Glomerular visceral epithelial cell (primary cell): ENCODE measurements around the gene ZNF346.
A peak's percentile ranks its signal among the peaks of the same experiment; 100 is the strongest.

Source experiments
- DNase-seq: peaks from one replicate; pipeline ENCODE4 v3.0.0-alpha.2; 2016; ENCODE audit errors: extremely low spot score

ZNF346 gene

GRCh38 chr5:177067503-177067902, 45.0 kb downstream of the ZNF346 start:
- DNase-seq = no peak

DNA sequence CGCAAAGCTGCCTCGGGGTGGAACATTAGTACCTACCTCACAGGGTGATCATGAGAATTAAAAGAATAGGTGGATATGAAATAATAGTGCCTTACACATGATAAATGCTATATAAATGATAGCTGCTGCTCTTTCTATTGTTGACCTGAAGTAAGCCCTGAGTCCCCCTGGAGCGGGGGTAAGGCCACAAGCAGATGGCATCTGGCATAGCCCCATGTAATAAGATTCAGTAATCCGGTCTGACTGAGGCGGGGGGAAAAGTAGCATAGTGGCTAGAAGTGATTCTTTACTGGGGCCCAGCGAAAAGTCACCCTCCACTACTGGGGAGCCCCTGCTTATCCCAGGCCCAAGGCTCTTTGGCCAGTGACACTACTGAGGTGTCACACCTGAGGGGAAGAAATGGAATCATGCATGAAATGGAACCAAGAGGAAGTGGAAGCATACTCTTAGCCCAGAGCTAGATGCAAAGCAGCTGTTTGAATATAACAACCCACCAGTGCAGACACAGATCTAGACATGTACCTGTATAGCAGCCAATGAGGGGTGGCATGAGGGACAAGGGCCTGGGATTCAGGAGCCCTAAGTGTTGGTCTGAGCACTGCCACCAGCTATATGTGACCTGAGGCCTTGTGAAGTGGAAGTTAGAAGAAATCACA, 48.2 kb downstream of the ZNF346 start:
- no peak for DNase-seq

DNA sequence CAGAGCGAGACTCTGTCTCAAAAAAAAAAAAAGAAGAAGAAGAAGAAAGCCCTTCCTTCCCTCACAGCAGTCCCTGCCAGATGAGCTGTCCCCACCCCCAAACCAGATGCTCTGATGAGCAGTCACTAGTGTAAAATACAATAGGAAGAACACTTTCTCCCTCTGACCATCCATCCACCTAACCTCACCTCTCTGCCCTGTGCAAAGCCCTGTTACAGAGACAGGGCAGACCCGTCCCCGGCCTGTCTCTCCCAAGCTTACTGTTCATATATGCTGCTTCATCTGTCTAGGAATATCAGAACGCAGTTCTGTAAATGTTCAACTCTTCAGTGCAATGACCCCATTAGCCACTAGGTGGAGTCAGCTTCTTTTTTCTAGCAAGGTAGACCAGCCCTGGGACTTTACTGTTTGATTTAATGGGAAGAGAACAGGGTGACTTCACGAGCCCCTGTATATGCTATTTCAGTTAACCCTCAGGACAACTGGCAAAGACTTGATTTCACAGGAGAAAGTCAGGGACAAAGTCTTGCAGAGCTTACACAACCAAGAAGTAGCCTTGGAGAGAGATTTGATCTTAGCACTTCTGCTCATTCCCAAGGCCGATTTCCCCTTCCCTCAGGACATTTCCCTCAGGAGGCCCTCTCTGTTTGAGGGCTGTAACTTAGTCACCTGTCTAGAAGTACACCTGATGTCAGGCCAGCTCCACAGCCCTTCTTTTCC, 49.3 kb downstream of the ZNF346 start:
- DNase-seq = peak; percentile 89

DNA sequence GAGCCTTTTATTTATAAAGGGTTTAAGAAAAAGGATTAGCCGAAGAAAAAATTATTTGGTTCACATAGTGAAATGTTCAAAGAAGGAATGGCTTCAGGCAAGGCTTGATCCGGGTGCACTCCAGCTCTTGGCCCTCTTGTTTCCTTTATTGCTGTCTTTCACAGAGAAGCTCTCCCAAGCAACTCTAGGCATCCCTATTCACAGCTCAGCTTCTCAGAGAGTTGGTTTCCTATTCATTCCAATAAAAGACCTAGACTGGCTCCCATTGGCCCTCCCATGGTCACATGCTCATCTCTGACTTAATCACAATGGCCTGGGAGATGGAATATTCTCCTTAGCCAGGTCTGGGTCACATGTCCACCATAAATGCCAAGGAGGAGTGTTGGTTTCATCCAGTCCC, 54.8 kb downstream of the ZNF346 start:
- DNase-seq = no peak

DNA sequence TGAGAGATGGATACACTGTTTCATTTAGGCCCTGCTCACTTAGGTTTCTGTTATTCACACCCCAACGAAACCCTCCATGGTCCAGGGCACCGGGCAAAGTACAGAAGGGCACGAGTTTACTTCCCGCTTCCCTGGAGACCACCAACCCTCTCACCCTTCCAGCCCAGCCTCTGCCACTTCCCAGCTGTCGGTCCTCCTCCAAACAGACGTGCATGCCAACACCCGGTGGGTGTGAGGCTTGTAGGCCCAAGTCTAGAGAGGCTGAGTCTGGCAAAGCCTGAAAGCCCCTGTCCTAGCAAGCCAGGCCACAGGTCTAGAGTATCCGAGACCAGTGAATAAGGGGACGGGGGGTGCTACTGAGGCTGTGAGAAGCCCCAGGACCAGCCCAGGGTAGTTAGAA, 57.1 kb downstream of the ZNF346 start:
- no peak for DNase-seq

DNA sequence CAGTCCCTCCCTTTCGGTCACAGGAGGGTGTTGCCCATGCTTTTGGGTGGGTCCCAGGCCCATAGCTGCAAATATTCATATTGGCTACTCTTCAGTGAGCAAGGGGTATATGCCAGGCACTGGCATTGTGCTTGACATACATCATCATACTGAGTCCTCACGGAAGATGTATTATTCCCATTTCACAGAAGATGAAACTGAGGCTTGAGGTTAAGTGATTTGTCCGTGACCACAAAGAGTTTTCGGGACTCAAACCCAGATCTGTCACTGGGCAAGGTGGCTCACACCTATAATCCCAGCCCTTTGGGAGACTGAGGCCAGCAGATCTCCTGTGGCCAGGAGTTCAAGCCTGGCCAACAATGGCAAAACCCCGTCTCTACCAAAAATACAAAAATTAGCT, 57.8 kb downstream of the ZNF346 start:
- DNase-seq = no peak

DNA sequence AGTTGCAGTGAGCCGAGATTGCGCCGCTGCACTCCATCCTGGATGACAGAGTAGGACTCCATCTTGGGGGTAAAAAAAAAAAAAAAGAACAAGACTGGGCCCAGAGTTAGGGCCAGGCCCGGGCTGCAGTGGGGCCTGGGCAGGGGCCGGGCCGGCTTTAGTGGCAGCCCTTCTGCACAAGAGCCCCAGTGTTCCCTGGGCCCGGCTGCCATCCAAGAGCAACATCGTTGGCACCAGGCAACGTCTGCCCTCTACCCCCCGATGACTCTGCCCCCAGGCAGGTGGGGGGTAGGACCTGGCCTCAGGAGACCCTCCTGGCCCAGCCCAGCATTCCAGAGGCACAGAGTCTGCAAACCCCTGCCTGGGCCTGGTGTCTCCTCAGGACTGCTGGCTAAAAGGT, 59.4 kb downstream of the ZNF346 start:
- DNase-seq = no peak

DNA sequence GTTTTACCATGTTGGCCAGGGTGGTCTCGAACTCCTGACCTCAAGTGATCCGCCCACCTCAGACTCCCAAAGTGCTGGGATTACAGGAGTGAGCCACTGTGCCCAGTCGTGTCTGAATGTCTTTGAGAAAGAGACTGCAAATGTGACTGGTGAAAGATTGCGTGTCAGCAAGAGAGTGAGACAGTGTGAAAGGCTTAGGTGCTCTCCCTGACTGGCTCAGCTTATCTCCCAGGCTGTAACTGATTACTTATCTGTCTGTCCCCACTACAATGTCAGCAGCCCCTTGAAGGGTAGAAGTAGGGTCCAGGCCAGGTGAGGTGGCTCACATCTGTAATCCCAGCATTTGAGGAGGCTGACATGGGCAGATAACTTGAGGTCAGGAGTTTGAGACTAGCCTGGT, 60.9 kb downstream of the ZNF346 start:
- no peak for DNase-seq

DNA sequence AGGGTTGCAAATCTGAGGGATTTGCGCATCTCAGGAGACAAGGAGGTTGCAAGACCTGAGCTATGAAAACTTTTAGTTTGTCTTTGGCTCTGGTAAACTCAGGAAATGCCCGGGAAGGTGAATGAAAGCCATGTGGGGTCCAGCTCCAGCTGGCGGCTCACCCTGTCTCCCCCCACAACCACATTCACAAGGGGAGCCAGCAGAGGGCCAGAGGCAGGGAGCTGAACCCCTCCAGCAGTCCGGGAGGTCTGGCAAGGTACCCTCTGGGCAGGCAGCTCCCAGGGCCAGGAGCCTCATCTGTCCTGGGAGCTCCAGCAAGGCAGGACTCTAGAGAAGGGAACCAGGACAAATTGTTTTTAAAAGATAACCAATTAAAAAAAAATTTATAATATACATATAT, 61.7 kb downstream of the ZNF346 start:
- DNase-seq = no peak

DNA sequence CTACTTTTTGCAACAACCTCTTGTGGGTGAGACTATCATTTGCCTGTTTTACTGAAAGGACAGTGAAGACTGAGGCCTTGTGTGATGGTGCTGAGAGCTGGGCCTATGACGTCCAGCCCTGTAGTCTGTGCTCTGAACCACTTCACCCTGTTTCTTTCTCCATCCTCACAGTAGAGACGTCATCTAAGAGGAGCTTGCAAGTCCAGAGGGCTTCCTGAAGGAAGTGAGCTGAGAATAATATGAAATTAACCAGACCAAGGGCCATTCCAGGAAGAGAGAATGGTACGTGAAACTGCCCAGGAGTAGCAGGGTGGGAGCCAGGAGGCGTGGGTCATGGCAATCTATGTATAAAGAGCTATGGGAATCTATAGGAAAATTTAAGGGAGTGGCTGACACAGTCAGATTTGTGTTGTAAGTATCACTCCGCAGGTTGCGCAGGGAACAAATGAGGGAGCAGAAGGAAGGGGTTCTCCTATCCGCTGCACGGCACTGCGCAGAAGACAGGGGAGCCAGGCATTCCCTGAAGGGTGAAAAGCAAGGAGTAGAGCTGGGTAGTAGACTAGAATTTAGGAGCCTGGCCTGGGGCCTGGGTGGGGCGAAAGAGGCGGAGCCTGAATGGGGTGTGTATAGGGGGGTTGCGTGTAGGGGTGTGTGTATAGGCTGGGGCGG, 63.6 kb downstream of the ZNF346 start:
- no peak for DNase-seq

DNA sequence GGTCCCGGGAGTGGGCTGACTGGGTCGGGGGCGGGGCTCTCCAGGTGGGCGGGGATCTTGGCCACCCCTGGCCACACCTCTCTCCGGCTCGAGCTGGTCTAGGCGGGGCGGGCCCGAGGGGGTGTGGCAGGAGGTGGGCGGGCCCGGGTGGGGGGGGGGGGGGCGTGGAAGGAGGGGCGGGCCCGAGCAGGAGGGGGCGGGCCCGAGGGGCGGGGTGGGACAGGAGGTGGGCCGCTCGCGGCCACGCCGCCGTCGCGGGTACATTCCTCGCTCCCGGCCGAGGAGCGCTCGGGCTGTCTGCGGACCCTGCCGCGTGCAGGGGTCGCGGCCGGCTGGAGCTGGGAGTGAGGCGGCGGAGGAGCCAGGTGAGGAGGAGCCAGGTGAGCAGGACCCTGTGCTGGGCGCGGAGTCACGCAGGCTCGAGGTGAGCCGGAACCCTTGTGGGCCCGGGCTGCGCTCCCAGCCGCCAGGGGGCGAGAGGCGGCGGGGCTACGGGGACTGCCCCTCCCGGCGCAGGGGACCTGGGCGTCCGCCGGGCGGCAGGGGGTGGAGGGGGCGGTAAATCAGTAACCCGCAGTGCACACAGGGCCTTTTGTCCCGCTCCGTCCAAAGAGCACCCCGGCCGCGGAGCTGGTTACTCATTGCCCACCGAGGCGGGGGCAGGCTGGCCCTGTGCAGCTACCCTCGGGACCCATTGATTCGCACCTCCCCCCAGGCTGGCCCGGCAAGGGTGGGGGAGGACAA, 64.3 kb downstream of the ZNF346 start, which contains the start of gene FGFR4:
Gene FGFR4 (plus strand): TSS at position 262 of the 744 bp plus-strand sequence. CDS start 2,688 bp downstream, outside the sequence.
- peak; percentile 93 for DNase-seq

- DNase-seq = no peak
Observed at GRCh38 chr5:177087398-177088005, 65.0 kb downstream of the ZNF346 start.

- DNase-seq = no peak
Observed at GRCh38 chr5:177089127-177089526, 66.6 kb downstream of the ZNF346 start.

DNA sequence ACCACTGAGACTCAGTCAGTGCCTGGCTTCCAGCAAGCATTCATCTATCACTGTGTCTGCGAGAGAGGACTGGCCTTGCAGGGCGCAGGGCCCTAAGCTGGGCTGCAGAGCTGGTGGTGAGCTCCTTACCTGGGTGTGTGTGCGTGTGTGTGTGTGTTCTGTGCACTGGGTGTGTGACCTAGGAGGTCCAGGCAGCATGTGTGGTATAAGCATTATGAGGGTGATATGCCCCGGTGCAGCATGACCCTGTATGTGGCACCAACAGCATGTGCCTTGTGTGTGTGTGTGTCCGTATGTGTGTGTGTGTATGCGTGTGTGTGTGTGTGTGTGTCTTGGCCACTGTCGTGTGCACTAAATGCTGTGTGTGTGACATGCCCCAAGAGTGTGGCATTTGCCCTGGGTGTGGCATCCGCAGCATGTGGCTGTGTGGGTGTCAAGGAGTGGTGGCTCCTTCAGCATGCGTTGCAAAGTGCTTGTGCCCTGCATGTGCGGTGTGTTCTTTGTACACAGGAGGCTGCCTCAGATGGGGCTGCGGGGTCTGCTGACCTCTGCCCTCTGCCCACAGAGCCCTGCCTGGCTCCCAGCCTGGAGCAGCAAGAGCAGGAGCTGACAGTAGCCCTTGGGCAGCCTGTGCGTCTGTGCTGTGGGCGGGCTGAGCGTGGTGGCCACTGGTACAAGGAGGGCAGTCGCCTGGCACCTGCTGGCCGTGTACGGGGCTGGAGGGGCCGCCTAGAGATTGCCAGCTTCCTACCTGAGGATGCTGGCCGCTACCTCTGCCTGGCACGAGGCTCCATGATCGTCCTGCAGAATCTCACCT, 67.5 kb downstream of the ZNF346 start:
- DNase-seq = no peak

GRCh38 chr5:177090813-177091212, 68.3 kb downstream of the ZNF346 start:
- DNase-seq = no peak

DNA sequence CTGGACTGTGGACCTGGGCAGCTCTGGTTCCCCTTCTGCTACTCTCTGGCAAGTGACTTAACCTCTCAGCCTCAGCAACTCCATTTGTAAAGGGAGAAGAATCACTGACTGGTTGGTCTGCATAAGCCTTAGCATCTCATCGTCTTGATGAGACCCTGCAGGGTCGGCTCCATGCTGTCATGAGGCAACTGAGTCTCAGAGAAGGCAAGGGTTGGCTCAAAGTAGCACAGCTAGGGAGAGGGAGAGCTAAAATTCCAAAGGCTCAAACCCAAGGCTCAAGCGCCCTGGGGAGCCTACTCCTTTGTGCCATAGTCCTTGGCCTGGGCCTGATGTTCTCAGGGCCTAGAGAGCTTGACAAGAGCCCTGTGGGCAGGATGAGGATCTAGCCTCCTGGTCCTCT, 68.7 kb downstream of the ZNF346 start:
- DNase-seq = no peak

DNA sequence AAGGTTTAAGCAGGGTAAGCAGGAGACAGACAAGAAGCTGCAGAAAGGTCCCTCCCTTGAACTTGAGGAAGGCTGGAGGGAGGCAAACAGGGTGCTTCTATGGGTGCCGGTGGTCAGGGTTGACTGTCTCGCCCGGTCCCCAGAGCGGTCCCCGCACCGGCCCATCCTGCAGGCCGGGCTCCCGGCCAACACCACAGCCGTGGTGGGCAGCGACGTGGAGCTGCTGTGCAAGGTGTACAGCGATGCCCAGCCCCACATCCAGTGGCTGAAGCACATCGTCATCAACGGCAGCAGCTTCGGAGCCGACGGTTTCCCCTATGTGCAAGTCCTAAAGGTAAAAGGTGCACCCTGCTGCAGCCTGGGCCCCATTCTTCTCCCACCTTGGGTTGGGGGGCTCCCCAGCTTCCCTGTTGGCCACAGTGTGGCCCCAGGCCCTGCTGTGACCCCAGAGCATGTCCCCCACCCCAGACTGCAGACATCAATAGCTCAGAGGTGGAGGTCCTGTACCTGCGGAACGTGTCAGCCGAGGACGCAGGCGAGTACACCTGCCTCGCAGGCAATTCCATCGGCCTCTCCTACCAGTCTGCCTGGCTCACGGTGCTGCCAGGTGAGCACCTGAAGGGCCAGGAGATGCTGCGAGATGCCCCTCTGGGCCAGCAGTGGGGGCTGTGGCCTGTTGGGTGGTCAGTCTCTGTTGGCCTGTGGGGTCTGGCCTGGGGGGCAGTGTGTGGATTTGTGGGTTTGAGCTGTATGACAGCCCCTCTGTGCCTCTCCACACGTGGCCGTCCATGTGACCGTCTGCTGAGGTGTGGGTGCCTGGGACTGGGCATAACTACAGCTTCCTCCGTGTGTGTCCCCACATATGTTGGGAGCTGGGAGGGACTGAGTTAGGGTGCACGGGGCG, 69.9 kb downstream of the ZNF346 start:
- no peak for DNase-seq

DNA sequence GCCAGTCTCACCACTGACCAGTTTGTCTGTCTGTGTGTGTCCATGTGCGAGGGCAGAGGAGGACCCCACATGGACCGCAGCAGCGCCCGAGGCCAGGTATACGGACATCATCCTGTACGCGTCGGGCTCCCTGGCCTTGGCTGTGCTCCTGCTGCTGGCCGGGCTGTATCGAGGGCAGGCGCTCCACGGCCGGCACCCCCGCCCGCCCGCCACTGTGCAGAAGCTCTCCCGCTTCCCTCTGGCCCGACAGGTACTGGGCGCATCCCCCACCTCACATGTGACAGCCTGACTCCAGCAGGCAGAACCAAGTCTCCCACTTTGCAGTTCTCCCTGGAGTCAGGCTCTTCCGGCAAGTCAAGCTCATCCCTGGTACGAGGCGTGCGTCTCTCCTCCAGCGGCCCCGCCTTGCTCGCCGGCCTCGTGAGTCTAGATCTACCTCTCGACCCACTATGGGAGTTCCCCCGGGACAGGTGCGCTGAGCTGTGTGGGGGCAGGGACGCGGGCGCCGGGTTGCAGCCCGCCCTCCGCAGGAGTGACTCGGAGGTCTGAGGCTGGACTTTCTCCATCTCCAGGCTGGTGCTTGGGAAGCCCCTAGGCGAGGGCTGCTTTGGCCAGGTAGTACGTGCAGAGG, 70.7 kb downstream of the ZNF346 start:
- no peak for DNase-seq

DNA sequence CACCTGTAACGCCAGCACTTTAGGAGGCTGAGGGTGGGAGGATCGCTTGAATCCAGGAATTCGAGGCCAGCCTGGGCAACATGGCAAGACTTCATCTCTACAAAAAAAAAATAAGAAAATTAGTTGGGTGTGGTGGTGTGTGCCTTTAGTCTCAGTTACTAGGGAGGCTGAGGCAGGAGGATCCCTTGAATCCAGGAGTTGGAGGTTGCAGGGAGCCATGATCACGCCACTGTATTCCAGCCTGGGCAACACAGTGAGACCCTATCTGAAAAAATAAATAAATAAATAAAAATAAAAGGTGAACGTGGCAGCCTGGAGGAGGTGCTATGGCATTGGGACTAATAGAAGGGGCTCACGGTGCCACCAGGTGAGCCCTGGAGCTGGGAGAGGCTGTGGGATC, 71.3 kb downstream of the ZNF346 start:
- no peak for DNase-seq
